ENCODE data around the gene CTDSP1. TPM values are rescaled to one million over a fixed set of nuclear protein-coding genes. Genes with fewer than 3 reads are reported as not detected.

CTDSP1 gene
- total RNA-seq, 1 experiment from 2014 or later, result 52.3 TPM

- no peak overlapping the region for H4K91ac ChIP-seq (ENCODE audit: insufficient read length, low read depth, low read length)
- no peak overlapping the region for H2BK20ac ChIP-seq (ENCODE audit: low read depth, low read length, poor library complexity, severe bottlenecking)
- no peak overlapping the region for H3K9ac ChIP-seq (ENCODE audit: extremely low read depth, insufficient read length, low read length)
- no peak for TF ChIP-seq CTCF (conservative IDR thresholded peaks at IDR 0.05)
- no peak overlapping the region for H2BK120ac ChIP-seq (ENCODE audit: low read depth, low read length, poor library complexity, severe bottlenecking)
- WGBS (ENCODE audit: extremely low coverage, insufficient read length, low lambda C conversion rate), result no CpG with 5 or more reads among the region's 95 CpGs
- H4K8ac ChIP-seq (replicated peaks; ENCODE audit: insufficient read length, low read depth, low read length), result no peak overlapping the region
- no peak overlapping the region for H3K18ac ChIP-seq (ENCODE audit: insufficient read length, low read depth, low read length)
- no peaks in the 10 kb centered on the region for H4K20me1 ChIP-seq (ENCODE audit: control insufficient read depth, insufficient read depth, insufficient read length)
- H3T11ph ChIP-seq (ENCODE audit: low read length), result no peak overlapping the region
- no peaks in the 10 kb centered on the region for H3K9me3 Mint-ChIP-seq
- H3K9me3 ChIP-seq (ENCODE audit: control insufficient read depth, low read depth, low read length), result no peaks in the 10 kb centered on the region
- DNase-seq, result peak; percentile 39
- no peaks in the 10 kb centered on the region for H3K79me2 ChIP-seq (ENCODE audit: insufficient read depth, low read length)
- H3K4me1 Mint-ChIP-seq, result peaks cover 23 to 37% of the 10 kb centered on the region in 2 experiments
- H2AK5ac ChIP-seq (ENCODE audit: insufficient read length, low read length), result no peak overlapping the region
- no peak overlapping the region for H3K4ac ChIP-seq (ENCODE audit: low read depth, low read length)
- H2BK15ac ChIP-seq (ENCODE audit: low read depth, low read length), result no peak overlapping the region
- no peak overlapping the region for H2AFZ ChIP-seq (ENCODE audit: low read length)
- no peak overlapping the region for H3K56ac ChIP-seq (ENCODE audit: insufficient read length, low read depth, low read length)
- H3K36me3 Mint-ChIP-seq (ENCODE audit: insufficient read depth in 1 of 3, low read depth in 3 of 3), result peaks cover 0 to 14% (median 13%) of the 10 kb centered on the region in 3 experiments; a peak in 6 of 7 replicates
- no peak overlapping the region for H4K5ac ChIP-seq (ENCODE audit: insufficient read length, low read depth, low read length)
- peaks cover 43% of the 10 kb centered on the region for H3K27me3 Mint-ChIP-seq (ENCODE audit: low read depth)
- H3K14ac ChIP-seq (ENCODE audit: insufficient read depth, low read length), result no peak overlapping the region
- no peak overlapping the region for H3K27ac ChIP-seq (ENCODE audit: insufficient read length, low read depth, low read length)
- no peak overlapping the region for H3K23ac ChIP-seq (ENCODE audit: insufficient read length, low read depth, low read length)
- H3K27ac Mint-ChIP-seq, result no peak overlapping the region
- H2BK5ac ChIP-seq (ENCODE audit: insufficient read length, low read length), result no peak overlapping the region
- no peaks in the 10 kb centered on the region; the same call in 1 of the 2 replicates for H3K4me1 ChIP-seq (ENCODE audit: insufficient read depth, low read length)
- peaks cover 20% of the 10 kb centered on the region for H3K27me3 ChIP-seq (ENCODE audit: insufficient read depth, low read length)
- peaks cover 34% of the 10 kb centered on the region for H3K23me2 ChIP-seq (ENCODE audit: insufficient read length, low read depth, low read length, poor library complexity, severe bottlenecking)
- H3K79me1 ChIP-seq (ENCODE audit: insufficient read depth, low read depth, low read length, poor library complexity, severe bottlenecking), result no peaks in the 10 kb centered on the region
- no peak overlapping the region for H2BK12ac ChIP-seq (ENCODE audit: insufficient read length, low read depth, low read length)
- H3K4me3 Mint-ChIP-seq, result peak overlapping the region; percentile 83 to 89
- H3K4me2 ChIP-seq (ENCODE audit: insufficient read depth, insufficient read length, low read length), result peak overlapping the region; percentile 93
These were observed 954 bp upstream of the CTDSP1 start for GRCh38 chr2:218398437-218399390.

Measured in H9 (cell line).